Endometrium (tissue), 2 donors: Measurements from ENCODE around the gene SLC8A1.

Source experiments
- FAIRE-seq: peaks from 2 replicates; lab custom pipeline; 2012; peaks lifted over from hg19 to GRCh38; lab: Jason Lieb, UNC
- donor health status: control.
- donor health status: control.

Gene SLC8A1

DNA sequence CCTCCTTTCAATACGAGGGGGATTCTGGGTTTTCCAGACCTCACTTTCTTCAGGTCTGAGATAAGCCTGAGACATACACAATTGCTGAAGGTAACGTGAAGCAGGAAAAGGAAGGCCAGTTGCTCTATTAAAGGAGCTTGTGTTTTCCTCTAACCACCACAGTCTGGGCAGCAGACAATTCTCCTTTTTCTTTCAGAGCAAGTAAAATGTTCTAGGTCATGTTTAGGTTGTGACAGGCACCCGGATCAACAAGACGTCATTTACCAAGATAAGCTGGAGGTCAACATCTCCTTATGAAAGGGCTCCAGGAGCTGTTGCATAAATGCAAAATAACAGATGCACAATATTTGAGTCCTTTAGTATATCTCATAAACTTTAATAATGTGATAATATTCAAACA is 148.1 kb downstream of the SLC8A1 start:
- FAIRE-seq, result no peak

GRCh38 chr2:40302751-40303325 is 149.1 kb downstream of the SLC8A1 start:
- no peak for FAIRE-seq

- no peak for FAIRE-seq
These were observed 151.5 kb downstream of the SLC8A1 start for GRCh38 chr2:40300391-40300790.

DNA sequence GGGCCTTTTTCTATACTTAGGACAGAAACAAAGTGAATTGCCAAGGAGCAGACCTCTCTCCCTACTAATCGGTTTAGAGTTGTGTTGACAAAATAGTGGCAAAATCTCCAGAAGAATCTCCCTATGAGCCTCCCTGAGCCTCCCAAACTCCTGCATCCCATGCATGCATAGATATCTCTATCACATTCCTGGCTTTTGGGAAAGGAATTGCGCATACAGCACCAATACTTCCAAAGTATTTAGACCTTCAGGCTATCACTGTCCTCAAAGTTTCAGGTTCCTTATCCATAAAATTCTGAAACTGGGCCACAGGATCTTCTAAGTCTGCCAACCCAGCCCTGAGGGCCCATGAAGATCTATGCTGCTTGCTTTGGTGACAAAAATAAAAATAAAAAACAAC is 152.1 kb downstream of the SLC8A1 start:
- FAIRE-seq, result no peak

- no peak for FAIRE-seq
These were observed 152.7 kb downstream of the SLC8A1 start for GRCh38 chr2:40299173-40299572.

GRCh38 chr2:40298026-40298425 is 153.9 kb downstream of the SLC8A1 start:
- no peak for FAIRE-seq

DNA sequence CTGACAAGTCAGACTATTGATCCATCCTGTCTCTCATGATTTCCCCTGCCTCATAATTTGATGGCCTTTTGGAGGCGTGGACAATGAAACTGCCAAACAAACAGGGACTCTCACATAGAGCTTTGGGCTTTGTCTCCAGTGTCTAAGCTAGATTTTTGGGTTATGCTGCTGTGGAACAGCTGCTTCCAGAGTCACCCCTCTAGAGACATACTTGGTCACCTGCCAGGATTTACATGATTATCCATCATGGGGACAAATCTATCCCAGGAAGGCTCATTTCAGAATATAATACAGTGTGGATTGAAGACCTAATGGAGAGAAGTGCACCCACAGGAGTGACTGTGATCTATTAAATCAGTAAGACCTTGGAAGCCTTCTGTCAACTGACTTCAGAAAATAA is 159.6 kb downstream of the SLC8A1 start:
- FAIRE-seq, result no peak

GRCh38 chr2:40289771-40290404 is 162.0 kb downstream of the SLC8A1 start:
- FAIRE-seq, result no peak

DNA sequence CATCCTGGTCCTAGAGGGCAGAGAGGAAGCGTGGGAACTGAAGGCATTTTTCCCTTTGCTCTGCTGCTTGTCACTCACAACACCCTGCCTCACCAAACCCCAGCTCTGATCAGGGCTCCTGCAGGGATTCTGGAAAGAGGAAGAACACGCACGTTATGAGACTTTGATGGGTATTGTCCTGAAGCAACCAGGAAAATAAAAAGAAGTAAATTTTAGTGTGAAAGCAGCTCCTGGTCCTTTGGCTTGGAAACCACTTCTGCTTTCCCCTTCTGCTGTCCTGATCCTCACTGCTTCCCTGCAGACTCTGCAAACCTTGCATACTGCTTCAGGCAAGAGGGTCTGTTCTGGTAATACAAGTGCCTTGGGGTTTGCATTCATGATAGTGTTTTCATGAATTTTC is 164.1 kb downstream of the SLC8A1 start:
- FAIRE-seq, result no peak

- no peak for FAIRE-seq
These were observed 164.7 kb downstream of the SLC8A1 start for GRCh38 chr2:40287195-40287594.

GRCh38 chr2:40286721-40287120 is 165.2 kb downstream of the SLC8A1 start:
- no peak for FAIRE-seq

DNA sequence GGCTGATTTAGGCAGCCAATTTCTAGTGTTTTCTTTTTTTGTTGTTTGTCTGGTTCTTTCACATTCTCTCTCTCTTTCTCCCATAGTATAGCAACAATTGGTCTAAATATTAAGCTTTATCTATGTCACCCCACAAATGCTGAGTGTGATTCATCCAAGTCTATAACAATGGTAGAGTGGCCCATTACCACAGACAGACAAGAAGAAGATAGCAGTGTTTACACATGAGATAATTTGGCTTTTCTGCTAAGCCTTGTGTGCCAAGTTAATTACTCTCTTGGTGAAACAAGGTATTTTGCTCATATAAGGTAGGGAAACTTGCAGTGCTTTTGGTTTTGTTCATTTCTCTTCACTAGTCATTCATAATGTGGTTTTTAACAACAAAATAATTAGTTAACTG is 166.5 kb downstream of the SLC8A1 start:
- no peak for FAIRE-seq

- no peak for FAIRE-seq
These were observed 167.1 kb downstream of the SLC8A1 start for GRCh38 chr2:40284797-40285196.

DNA sequence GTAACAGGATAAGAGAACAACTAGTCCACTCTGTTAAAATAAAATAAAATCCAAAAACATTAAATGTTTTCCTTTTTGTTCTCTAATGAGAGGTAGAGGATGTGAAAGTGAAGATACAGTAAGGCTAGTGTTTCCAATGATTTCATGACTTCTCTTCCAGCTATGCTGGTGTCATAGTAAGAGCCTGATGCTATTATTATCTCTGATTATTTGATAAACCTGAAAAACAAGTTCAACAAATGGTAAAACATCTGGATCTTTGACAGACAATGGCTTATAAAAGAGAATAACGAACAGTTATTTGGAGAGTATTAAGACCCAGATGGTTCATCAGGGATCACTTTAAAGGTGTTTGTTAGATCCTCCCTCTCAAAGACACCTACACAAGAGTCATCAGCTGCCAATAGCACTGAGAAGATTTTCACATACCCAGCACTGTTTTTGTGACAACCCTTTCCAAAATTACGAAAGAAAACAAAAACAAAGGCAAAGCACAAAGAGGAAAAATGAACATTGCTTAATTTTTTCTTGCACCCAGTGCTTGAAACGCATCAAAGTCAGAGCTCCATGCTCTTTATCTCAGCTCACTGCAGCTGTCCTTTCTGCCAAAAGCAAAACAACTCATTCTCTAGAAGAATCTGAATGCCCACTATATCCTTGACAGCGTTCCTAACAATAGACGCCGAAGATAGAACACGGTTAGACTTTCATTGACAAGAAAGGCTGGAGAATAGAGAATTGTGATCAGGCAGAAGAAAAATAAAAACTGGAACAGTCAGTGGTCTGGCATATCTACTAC is 168.6 kb downstream of the SLC8A1 start:
- no peak for FAIRE-seq

DNA sequence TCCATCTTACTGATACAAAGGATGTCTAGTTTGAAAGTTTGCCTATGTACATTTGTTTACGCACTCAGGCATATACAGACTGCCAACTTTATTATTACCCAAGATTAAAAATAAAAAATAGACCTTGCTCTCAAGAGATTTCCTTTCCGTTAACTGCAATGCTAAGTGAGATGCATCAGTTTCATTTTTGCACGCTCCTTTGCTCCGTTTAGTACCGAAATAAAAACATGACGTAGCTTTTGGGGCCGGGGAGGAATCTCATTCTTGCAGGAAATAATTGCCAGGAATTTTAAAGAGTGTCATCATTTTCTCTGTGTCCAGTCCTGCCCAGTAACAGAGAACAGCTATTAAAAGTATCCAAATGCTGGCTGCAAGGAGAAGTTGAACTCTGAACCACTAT is 169.5 kb downstream of the SLC8A1 start:
- FAIRE-seq, result peak; percentile 33

- FAIRE-seq, result no peak
These were observed 170.6 kb downstream of the SLC8A1 start for GRCh38 chr2:40281021-40281940.

- no peak for FAIRE-seq
These were observed 172.4 kb downstream of the SLC8A1 start for GRCh38 chr2:40279482-40279881.

DNA sequence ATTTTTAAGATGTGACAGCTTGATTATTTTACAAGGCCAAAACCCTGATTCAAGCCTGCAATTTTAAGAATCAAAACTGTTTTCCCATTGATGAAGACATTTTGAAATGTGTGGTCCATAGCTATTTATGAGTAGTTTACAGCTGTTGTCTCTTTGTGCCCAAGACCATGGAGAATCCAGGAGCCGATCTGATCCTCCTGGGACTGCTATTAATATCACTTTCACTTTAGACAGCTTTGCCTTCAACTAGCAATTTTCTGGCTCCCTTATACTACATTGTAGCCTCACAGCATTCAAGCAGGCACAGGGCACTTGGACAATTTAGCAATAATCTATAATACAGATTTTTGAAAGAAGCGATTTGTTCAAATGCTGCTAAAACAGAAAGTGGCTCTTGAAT is 172.9 kb downstream of the SLC8A1 start:
- FAIRE-seq, result no peak

DNA sequence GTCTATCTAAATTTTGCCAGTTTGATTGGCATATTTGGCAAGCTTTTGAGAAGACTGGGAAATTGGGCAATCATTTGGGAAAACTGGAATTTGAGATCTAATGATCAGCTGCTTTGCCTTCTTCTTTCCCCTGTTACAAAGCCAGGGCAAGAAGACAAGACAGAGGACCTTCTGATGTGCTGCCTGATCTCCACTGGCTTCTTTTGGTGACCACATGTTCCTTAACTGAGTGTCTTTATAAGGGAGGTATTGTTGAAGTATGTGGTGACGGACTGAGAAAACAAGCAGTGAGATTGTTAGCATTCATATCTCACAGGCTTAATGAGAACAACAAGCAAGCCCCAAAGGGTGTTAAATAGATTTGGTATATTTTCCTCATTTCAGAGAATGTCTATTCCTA is 175.8 kb downstream of the SLC8A1 start:
- no peak for FAIRE-seq

GRCh38 chr2:40274270-40274669 is 177.6 kb downstream of the SLC8A1 start:
- FAIRE-seq, result no peak

DNA sequence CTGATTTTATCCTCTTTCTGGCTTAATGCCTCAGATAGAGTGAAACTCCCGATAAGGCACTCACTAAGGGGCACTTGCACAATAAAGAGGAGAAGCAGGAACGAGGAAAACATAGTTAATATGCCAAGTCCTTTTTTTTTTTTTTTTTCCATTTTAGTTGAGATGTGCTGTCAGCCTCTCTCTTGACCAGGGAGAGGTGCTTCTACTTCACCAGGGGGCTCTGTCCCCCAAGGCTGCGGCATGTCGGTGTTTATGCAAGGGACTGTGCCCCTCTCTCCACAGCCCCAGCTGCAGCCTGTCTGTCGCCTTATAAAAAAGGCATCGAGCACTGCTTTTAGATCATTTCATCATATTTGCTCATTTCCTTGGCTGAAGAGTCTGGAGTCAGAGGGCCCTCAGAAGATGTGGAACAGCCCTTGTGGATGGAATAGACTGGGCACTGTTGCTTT is 178.1 kb downstream of the SLC8A1 start:
- no peak for FAIRE-seq

GRCh38 chr2:40271094-40271493 is 180.8 kb downstream of the SLC8A1 start:
- FAIRE-seq, result no peak
